ENCODE data around the gene CENPC.

Gene CENPC, protein sequence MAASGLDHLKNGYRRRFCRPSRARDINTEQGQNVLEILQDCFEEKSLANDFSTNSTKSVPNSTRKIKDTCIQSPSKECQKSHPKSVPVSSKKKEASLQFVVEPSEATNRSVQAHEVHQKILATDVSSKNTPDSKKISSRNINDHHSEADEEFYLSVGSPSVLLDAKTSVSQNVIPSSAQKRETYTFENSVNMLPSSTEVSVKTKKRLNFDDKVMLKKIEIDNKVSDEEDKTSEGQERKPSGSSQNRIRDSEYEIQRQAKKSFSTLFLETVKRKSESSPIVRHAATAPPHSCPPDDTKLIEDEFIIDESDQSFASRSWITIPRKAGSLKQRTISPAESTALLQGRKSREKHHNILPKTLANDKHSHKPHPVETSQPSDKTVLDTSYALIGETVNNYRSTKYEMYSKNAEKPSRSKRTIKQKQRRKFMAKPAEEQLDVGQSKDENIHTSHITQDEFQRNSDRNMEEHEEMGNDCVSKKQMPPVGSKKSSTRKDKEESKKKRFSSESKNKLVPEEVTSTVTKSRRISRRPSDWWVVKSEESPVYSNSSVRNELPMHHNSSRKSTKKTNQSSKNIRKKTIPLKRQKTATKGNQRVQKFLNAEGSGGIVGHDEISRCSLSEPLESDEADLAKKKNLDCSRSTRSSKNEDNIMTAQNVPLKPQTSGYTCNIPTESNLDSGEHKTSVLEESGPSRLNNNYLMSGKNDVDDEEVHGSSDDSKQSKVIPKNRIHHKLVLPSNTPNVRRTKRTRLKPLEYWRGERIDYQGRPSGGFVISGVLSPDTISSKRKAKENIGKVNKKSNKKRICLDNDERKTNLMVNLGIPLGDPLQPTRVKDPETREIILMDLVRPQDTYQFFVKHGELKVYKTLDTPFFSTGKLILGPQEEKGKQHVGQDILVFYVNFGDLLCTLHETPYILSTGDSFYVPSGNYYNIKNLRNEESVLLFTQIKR

DNA sequence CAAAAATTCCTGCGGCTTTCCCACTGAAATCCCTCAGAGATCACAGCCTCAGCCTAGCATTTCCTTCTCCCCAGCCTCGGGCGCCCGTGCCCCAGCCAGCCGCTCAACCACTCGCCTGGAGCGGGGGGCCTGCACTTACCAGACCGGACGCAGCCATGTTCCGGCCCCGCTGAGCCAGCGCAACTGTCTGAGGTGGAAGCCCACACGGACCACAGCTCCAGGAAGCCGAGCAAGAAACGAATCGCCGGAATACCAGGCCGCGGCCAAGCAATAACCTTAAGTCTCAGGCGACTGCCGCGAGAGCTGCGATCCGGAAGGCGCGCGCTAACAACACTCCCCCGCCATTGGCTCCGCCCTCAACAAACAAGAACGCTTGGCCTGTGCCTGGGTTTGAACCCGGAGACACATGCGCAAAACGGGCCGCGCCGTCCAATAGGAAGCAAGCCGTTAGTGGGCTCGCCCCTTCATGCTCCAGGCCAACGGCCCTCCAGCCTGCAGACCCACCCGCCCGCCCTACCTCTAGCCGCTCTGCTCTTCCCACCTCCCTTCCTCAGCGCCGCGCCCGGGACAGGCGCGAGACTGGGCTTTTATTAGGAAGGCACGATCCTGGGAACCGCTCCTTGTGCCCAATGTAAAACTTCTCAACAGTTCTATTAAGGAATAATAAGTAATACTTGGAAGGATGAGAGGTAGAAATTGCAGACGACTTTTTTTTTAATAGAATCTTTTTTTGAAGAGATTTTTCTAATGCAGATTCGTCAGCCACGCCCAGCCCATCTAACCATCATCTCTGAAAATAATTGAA, at the start of gene CENPC:
Gene CENPC, minus strand, starts transcription at position 305 of the 805 bp plus-strand sequence. Its CDS starts 148 bp downstream, at position 157.
- Mint-ChIP-seq H3K9me3 (no peaks in the 10 kb centered on the region), H3K27ac (peak within 1 kb of the TSS; percentile 98), H3K36me3 (ENCODE audit: low read depth) (peaks cover 30% of the 10 kb centered on the region), H3K4me1 (ENCODE audit: low read depth) (peaks cover 26% of the 10 kb centered on the region), H3K27me3 (ENCODE audit: low read depth) (no peaks in the 10 kb centered on the region), H3K4me3 (peak within 1 kb of the TSS; percentile 98)
- DNase-seq (ENCODE audit: low spot score) = peak; percentile 94

DNA sequence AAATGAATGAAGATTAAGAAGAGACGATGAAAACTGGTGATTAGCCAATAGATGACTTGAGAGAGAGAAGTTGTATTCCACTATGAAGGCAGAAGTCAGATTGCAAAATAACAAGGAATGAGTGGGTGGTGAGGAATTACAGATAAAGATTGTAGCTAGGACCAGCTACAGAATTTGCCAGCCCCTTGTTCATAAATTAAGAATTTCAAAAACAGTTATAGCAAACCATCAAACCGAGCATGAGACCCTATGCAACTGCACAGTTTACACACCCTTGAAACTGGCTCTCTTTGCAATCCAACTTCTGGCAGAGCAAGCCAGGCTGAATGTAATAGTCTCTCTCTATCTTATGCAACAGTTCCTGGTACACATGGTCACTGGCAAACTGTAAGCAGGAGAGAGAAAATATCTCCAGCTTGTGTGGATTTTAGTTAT, 48.5 kb upstream of the CENPC start:
- H3K27ac Mint-ChIP-seq = no peak overlapping the region
- peaks cover 74% of the 10 kb centered on the region for H3K36me3 Mint-ChIP-seq (ENCODE audit: low read depth)
- no peak for DNase-seq (ENCODE audit: low spot score)
- peaks cover 14% of the 10 kb centered on the region for H3K9me3 Mint-ChIP-seq
- H3K4me3 Mint-ChIP-seq = no peak overlapping the region
- H3K4me1 Mint-ChIP-seq (ENCODE audit: low read depth) = no peaks in the 10 kb centered on the region
- H3K27me3 Mint-ChIP-seq (ENCODE audit: low read depth) = no peaks in the 10 kb centered on the region

DNA sequence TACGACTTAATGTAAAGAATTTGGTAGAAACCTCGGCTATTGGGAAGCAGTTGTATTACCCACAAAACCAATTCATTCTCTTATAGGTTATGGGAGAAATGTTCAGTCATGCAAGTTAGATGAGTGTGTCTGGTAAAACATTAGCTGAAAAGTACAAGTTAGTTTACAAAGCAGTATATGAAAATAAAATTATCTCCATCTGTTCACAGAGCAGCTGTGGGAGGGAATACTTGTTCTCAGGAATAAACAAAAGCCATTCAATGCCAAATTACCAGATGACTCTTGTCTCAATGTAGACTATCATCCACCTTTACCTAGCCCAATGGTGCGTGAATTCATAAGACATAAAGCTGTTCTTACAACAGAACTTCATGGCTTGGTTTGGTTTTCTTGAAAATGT, 41.9 kb upstream of the CENPC start:
- no peak overlapping the region for H3K4me3 Mint-ChIP-seq
- no peak for DNase-seq (ENCODE audit: low spot score)
- H3K27me3 Mint-ChIP-seq (ENCODE audit: low read depth) = no peaks in the 10 kb centered on the region
- H3K4me1 Mint-ChIP-seq (ENCODE audit: low read depth) = peaks cover 10% of the 10 kb centered on the region
- H3K9me3 Mint-ChIP-seq = no peaks in the 10 kb centered on the region
- peaks cover 70% of the 10 kb centered on the region for H3K36me3 Mint-ChIP-seq (ENCODE audit: low read depth)
- H3K27ac Mint-ChIP-seq = no peak overlapping the region

DNA sequence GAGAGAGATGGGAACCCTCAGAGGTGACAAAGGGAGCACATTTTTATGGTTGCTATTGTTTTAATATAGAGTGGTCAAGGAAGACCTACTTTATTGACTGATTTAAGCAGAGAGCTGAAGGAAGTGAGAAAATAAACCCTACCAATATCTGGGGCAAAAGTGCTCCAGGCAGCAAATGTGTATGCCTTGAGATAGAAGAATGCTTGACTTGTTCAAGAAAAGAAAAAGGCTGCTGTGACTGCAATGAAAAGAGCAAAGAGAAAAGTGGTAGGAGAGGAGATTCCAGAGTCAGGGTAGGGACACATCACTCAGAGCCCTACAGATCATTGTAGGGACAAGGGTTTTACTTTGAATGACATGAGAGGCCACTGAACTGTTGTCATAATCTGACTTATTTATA, 39.2 kb upstream of the CENPC start:
- no peaks in the 10 kb centered on the region for H3K9me3 Mint-ChIP-seq
- no peak overlapping the region for H3K4me3 Mint-ChIP-seq
- peaks cover 69% of the 10 kb centered on the region for H3K36me3 Mint-ChIP-seq (ENCODE audit: low read depth)
- H3K4me1 Mint-ChIP-seq (ENCODE audit: low read depth) = peaks cover 26% of the 10 kb centered on the region
- H3K27ac Mint-ChIP-seq = peak overlapping the region; percentile 47
- no peak for DNase-seq (ENCODE audit: low spot score)
- H3K27me3 Mint-ChIP-seq (ENCODE audit: low read depth) = no peaks in the 10 kb centered on the region

DNA sequence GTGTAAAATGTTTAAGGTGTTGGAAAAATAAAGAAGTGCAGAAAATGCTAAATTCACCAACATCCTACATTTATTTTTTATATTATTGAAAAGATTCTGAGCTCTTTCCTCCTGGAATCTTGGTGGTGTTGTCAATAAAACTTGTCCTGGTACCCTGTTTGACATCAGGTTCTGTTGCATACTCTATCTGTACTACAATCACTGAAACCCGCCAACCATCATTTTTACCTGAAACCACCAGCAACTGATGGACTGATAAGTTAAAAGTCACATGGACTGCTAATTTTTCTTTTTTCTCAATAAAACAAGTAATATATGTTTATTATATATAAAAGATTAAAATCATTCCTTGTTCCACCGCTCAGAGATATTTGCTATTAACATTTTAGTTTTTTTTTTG, 36.6 kb upstream of the CENPC start:
- H3K27ac Mint-ChIP-seq = peak overlapping the region; percentile 81
- H3K4me3 Mint-ChIP-seq = peak overlapping the region; percentile 73
- peaks cover 37% of the 10 kb centered on the region for H3K4me1 Mint-ChIP-seq (ENCODE audit: low read depth)
- peaks cover 71% of the 10 kb centered on the region for H3K36me3 Mint-ChIP-seq (ENCODE audit: low read depth)
- DNase-seq (ENCODE audit: low spot score) = no peak
- H3K27me3 Mint-ChIP-seq (ENCODE audit: low read depth) = no peaks in the 10 kb centered on the region
- H3K9me3 Mint-ChIP-seq = no peaks in the 10 kb centered on the region

DNA sequence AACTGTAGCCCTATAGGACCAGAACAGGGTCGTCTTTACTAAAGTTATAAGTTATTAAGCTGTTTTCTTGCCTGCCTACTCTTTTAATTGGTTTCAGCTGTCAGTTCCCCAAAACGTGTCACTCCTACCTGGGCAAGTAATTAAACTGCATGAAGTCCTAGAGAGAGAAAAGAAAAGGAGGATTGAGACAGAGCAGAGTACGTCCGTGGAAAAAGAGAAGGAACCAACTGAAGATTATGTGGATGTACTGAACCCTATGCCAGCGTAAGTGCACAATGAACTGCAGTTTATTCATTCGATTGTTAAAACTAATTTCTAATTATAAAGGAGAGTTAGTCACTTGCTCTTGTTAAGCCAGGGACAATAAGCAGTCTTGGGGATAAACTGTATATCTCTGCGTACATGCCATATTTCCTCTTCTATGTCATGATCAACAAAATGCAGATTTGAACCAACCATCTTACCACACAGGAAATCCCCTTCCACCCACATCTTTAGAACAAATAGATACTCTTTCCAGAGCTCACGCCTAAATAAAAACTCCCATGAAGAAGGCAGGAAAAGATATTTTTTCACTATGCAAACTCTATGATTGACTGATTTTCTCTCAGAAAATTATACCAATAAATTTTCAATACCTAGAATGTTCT, 36.0 kb upstream of the CENPC start:
- Mint-ChIP-seq H3K36me3 (ENCODE audit: low read depth) (peaks cover 69% of the 10 kb centered on the region), H3K4me1 (ENCODE audit: low read depth) (peaks cover 38% of the 10 kb centered on the region), H3K4me3 (peak overlapping the region; percentile 73), H3K27ac (peak overlapping the region; percentile 81), H3K27me3 (ENCODE audit: low read depth) (no peaks in the 10 kb centered on the region), H3K9me3 (no peaks in the 10 kb centered on the region)
- DNase-seq (ENCODE audit: low spot score) = peak; percentile 44

DNA sequence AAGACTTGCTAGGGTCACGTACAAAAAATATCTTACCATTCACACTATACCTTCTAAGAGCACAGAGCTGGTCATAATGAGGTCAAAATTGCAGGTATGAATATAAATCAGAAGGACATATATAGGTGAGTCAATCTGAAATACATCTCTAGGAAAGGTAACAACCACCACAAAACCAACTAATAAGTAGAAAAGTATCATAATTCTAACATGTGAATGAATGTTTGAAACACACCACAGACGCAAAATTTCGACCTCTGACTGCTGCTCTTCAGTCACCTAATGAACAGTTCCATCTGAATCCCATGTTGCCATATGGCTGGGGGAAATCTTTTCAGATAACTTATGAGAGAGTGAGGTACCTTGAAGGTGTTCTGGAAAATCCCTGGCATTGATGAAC, 35.3 kb upstream of the CENPC start:
- Mint-ChIP-seq H3K9me3 (no peaks in the 10 kb centered on the region), H3K4me3 (peak overlapping the region; percentile 73), H3K36me3 (ENCODE audit: low read depth) (peaks cover 66% of the 10 kb centered on the region), H3K4me1 (ENCODE audit: low read depth) (peaks cover 43% of the 10 kb centered on the region), H3K27me3 (ENCODE audit: low read depth) (no peaks in the 10 kb centered on the region), H3K27ac (peak overlapping the region; percentile 81)
- no peak for DNase-seq (ENCODE audit: low spot score)

DNA sequence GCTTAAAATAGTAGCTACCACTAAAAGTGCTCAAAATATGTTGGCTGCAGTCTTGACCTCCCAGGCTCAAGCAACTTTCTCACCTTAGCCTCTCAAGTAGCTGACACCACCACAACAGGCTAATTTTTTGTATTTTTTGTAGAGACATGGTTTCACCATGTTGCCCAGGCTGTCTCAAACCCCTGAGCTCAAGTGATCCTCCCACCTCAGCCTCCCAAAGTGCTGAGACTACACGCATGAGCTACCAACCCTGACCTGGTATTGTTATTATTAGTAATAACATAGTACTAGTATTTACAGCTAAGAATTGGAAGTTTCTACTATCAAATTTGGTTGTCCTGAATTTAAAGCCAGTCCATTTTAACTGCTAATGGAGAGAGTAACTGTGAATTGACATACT, 31.2 kb upstream of the CENPC start:
- no peaks in the 10 kb centered on the region for H3K27me3 Mint-ChIP-seq (ENCODE audit: low read depth)
- no peaks in the 10 kb centered on the region for H3K9me3 Mint-ChIP-seq
- no peak overlapping the region for H3K4me3 Mint-ChIP-seq
- H3K36me3 Mint-ChIP-seq (ENCODE audit: low read depth) = peaks cover 63% of the 10 kb centered on the region
- H3K27ac Mint-ChIP-seq = no peak overlapping the region
- DNase-seq (ENCODE audit: low spot score) = no peak
- H3K4me1 Mint-ChIP-seq (ENCODE audit: low read depth) = peaks cover 62% of the 10 kb centered on the region

DNA sequence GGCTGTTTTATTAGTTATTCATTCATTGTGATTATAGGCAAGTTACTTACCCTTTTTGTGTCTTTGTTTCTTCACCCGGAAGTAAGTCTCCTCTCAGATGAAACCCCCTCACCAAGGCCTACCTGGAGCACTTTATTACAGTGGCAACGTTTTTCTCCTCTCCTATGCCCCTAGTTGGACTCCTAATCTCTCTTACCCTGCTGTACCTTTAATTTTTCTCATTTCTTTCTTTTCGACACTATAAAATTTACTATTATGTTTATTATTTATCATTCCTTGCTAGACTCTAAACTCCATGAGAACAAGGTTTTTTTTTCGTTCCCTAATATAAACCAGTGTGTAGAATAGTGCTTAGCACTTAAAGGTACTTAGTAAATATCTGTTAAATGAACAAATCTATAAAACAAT, 30.8 kb upstream of the CENPC start:
- Mint-ChIP-seq H3K4me1 (ENCODE audit: low read depth) (peaks cover 58% of the 10 kb centered on the region), H3K4me3 (peak overlapping the region; percentile 66), H3K27me3 (ENCODE audit: low read depth) (no peaks in the 10 kb centered on the region), H3K9me3 (no peaks in the 10 kb centered on the region), H3K27ac (peak overlapping the region; percentile 82), H3K36me3 (ENCODE audit: low read depth) (peaks cover 63% of the 10 kb centered on the region)
- DNase-seq (ENCODE audit: low spot score) = no peak

DNA sequence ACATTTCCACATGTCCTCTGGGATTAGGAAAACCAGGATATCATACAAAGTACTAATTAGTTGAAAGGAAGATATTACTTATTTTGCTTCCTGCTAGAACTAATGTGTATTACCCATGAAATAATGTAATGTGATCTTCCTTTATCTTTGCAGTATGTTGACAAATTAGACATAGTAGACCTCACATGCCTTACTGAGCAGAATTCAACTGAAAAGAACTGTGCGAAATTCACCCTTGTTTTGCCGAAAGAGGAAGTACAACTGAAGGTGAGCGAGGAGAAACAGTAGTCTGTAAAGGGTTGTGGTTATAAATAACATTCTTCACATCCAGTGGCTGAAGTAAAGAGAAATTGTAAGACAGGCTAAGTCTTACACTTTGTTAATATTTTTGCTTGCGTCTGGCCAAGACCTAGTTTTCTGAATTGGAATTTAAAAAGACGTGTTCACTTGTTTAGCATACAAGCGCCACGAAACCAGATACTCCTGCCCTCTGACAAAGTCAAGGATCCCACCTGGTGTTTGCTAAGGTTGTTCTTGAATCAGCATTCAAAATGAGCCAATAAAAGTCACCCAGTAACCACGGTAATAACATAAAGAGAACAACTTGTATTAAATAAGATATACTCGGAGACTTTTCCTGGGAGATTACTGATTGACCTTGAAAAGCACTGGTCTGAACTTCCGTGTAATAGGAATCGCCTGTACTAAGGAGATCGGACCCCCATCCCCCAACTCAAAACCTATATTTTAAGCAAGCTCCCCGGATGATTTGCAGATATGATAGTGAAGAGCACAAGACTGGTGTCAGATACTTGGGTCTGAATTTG, 30.1 kb upstream of the CENPC start:
- Mint-ChIP-seq H3K36me3 (ENCODE audit: low read depth) (peaks cover 62% of the 10 kb centered on the region), H3K4me1 (ENCODE audit: low read depth) (peaks cover 52% of the 10 kb centered on the region), H3K27ac (peak overlapping the region; percentile 82), H3K27me3 (ENCODE audit: low read depth) (no peaks in the 10 kb centered on the region), H3K4me3 (peak overlapping the region; percentile 66), H3K9me3 (no peaks in the 10 kb centered on the region)
- DNase-seq (ENCODE audit: low spot score) = no peak

DNA sequence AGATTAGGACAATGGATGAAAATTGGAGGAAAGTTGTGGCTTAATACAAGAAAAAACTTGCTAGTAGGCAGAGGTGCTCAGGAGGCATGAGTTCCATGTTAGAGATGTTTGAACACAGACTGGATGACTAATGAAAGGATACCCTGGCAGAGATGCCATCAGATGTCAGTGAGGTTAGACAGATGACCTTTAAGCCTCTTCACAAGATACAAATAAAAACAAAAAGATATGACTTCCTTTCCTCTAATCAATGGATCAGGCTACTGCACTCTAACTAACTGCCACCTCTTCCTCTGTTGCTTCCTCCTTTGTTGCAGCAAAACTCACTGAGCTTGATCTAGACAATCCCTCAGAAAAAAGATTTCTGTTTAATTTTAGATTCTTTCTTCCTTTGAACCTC, 27.9 kb upstream of the CENPC start:
- peaks cover 49% of the 10 kb centered on the region for H3K36me3 Mint-ChIP-seq (ENCODE audit: low read depth)
- H3K9me3 Mint-ChIP-seq = no peaks in the 10 kb centered on the region
- H3K27ac Mint-ChIP-seq = peak overlapping the region; percentile 71
- peaks cover 52% of the 10 kb centered on the region for H3K4me1 Mint-ChIP-seq (ENCODE audit: low read depth)
- DNase-seq (ENCODE audit: low spot score) = peak; percentile 28
- no peaks in the 10 kb centered on the region for H3K27me3 Mint-ChIP-seq (ENCODE audit: low read depth)
- peak overlapping the region; percentile 56 for H3K4me3 Mint-ChIP-seq

DNA sequence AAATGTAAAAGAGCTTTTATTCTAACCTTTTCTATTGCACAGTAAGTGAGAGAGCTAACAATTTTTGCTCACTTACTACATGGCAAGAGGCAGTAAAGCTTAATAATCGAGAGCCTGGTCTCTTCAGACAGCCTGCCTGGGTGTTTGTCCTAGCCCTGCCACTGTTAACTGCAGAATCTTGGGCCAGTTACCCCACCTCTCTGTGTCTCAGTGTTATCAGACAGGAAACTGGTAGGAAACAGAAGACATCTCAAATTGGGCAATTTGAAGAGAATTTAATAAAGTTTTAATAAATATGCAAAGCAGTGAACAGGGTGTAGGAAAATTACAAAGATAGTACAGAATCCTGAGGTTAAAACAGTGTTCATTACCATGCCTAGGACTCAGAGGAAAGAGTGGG, 26.7 kb upstream of the CENPC start:
- DNase-seq (ENCODE audit: low spot score) = no peak
- Mint-ChIP-seq H3K4me1 (ENCODE audit: low read depth) (peaks cover 55% of the 10 kb centered on the region), H3K27ac (peak overlapping the region; percentile 71), H3K4me3 (no peak overlapping the region), H3K9me3 (no peaks in the 10 kb centered on the region), H3K36me3 (ENCODE audit: low read depth) (peaks cover 51% of the 10 kb centered on the region), H3K27me3 (ENCODE audit: low read depth) (no peaks in the 10 kb centered on the region)

All from T-helper 2 cell treated with Interferon-gamma antibody and Interleukin-4, amounts not matched to agents 5 μg/mL and 100 μg/mL, for 36 hours (primary cell).